GM18861 (cell line): ENCODE data around the gene MBTD1.
A peak's percentile ranks its signal among the peaks of the same experiment; 100 is the strongest.
"Not testable (repeated sequence)": the region's sequence is repeated elsewhere in the genome, so short reads cannot be mapped to it uniquely, and the experiment has no call there.

Source experiments
- ATAC-seq: cut with Tn5 transposase; IDR thresholded peaks from one replicate; pipeline ENCODE4 v1.9.1; 2021; ENCODE audit not compliant: unreplicated experiment

MBTD1 gene

GRCh38 chr17:51191895-51192294, 68.0 kb downstream of the MBTD1 start:
- no peak for ATAC-seq

GRCh38 chr17:51189628-51190027, 70.2 kb downstream of the MBTD1 start:
- ATAC-seq, result no peak

GRCh38 chr17:51189162-51189561, 70.7 kb downstream of the MBTD1 start:
- no peak for ATAC-seq

GRCh38 chr17:51188271-51188833, 71.5 kb downstream of the MBTD1 start:
- ATAC-seq, result no peak

GRCh38 chr17:51185763-51186332, 74.0 kb downstream of the MBTD1 start:
- no peak for ATAC-seq

GRCh38 chr17:51184124-51184523, 75.7 kb downstream of the MBTD1 start:
- no peak for ATAC-seq

GRCh38 chr17:51180486-51180885, 79.4 kb downstream of the MBTD1 start:
- ATAC-seq, result no peak

GRCh38 chr17:51172030-51172429, 87.8 kb downstream of the MBTD1 start:
- not testable (repeated sequence) for ATAC-seq

GRCh38 chr17:51170736-51171135, 89.1 kb downstream of the MBTD1 start:
- ATAC-seq, result no peak

GRCh38 chr17:51169340-51169739, 90.5 kb downstream of the MBTD1 start:
- ATAC-seq, result no peak

- peak; percentile 37 for ATAC-seq
Observed at GRCh38 chr17:51166987-51167931, 92.6 kb downstream of the MBTD1 start.

- peak; percentile 66 for ATAC-seq
Observed at GRCh38 chr17:51166198-51166986, 93.5 kb downstream of the MBTD1 start, which contains the start of gene NME2. TSS of gene NME2 (plus strand) at chr17:51166411. CDS start at chr17:51166831, 420 bp downstream.

- no peak for ATAC-seq
Observed at GRCh38 chr17:51165680-51166197, 94.1 kb downstream of the MBTD1 start.

GRCh38 chr17:51164911-51165679, 94.8 kb downstream of the MBTD1 start:
- ATAC-seq, result no peak

GRCh38 chr17:51161541-51161940, 98.3 kb downstream of the MBTD1 start:
- ATAC-seq, result no peak

- no peak for ATAC-seq
Observed at GRCh38 chr17:51159604-51160003, 100.2 kb downstream of the MBTD1 start.

- ATAC-seq, result no peak
Observed at GRCh38 chr17:51155416-51155815, 104.4 kb downstream of the MBTD1 start.

- no peak for ATAC-seq
Observed at GRCh38 chr17:51154176-51154575, 105.7 kb downstream of the MBTD1 start.

GRCh38 chr17:51153210-51154072, 106.4 kb downstream of the MBTD1 start, which contains the start of gene NME1:
TSS of gene NME1 (plus strand) at chr17:51153559. CDS start at chr17:51155655, 2,096 bp downstream.
- ATAC-seq, result peak; percentile 92
